Measurements from ENCODE around the gene UGT1A1. TPM values are rescaled to one million over a fixed set of nuclear protein-coding genes. Genes with fewer than 3 reads are reported as not detected.

The UGT1A1 gene
- total RNA-seq, 1 experiment from 2014 or later: not detected

- H2BK120ac ChIP-seq (ENCODE audit: low read depth, low read length, poor library complexity, severe bottlenecking): no peak overlapping the region
- H3K56ac ChIP-seq (ENCODE audit: insufficient read length, low read depth, low read length): no peak overlapping the region
- no peak overlapping the region for H3K23ac ChIP-seq (ENCODE audit: insufficient read length, low read depth, low read length)
- no peaks in the 10 kb centered on the region for H3K9me3 ChIP-seq (ENCODE audit: control insufficient read depth, low read depth, low read length)
- H3K27ac ChIP-seq (ENCODE audit: insufficient read length, low read depth, low read length): no peak overlapping the region
- TF ChIP-seq CTCF (conservative IDR thresholded peaks at IDR 0.05): no peak
- no peak overlapping the region for H3K4ac ChIP-seq (ENCODE audit: low read depth, low read length)
- peaks cover 7% of the 10 kb centered on the region for H3K27me3 Mint-ChIP-seq (ENCODE audit: low read depth)
- H3K14ac ChIP-seq (ENCODE audit: insufficient read depth, low read length): no peak overlapping the region
- DNase-seq: no peak
- no peaks in the 10 kb centered on the region; a peak in 1 of 5 replicates for H3K9me3 Mint-ChIP-seq
- H3K27me3 ChIP-seq (ENCODE audit: insufficient read depth, low read length): no peaks in the 10 kb centered on the region
- no peak overlapping the region for H2BK5ac ChIP-seq (ENCODE audit: insufficient read length, low read length)
- no peak overlapping the region for H3T11ph ChIP-seq (ENCODE audit: low read length)
- H2BK15ac ChIP-seq (ENCODE audit: low read depth, low read length): no peak overlapping the region
- no peak overlapping the region for H3K4me3 Mint-ChIP-seq
- no peaks in the 10 kb centered on the region for H3K23me2 ChIP-seq (ENCODE audit: insufficient read length, low read depth, low read length, poor library complexity, severe bottlenecking)
- H3K18ac ChIP-seq (ENCODE audit: insufficient read length, low read depth, low read length): no peak overlapping the region
- H4K20me1 ChIP-seq (ENCODE audit: control insufficient read depth, insufficient read depth, insufficient read length): no peaks in the 10 kb centered on the region
- no peak overlapping the region for H4K5ac ChIP-seq (ENCODE audit: insufficient read length, low read depth, low read length)
- no peak overlapping the region for H2BK20ac ChIP-seq (ENCODE audit: low read depth, low read length, poor library complexity, severe bottlenecking)
- no peak overlapping the region for H3K9ac ChIP-seq (ENCODE audit: extremely low read depth, insufficient read length, low read length)
- H3K79me1 ChIP-seq (ENCODE audit: insufficient read depth, low read depth, low read length, poor library complexity, severe bottlenecking): no peaks in the 10 kb centered on the region
- no peaks in the 10 kb centered on the region for H3K79me2 ChIP-seq (ENCODE audit: insufficient read depth, low read length)
- H2AFZ ChIP-seq (ENCODE audit: low read length): no peak overlapping the region
- no peak overlapping the region for H4K91ac ChIP-seq (ENCODE audit: insufficient read length, low read depth, low read length)
- no peaks in the 10 kb centered on the region for H3K4me1 ChIP-seq (ENCODE audit: insufficient read depth, low read length)
- no peaks in the 10 kb centered on the region for H3K4me1 Mint-ChIP-seq
- no peak overlapping the region for H2BK12ac ChIP-seq (ENCODE audit: insufficient read length, low read depth, low read length)
- H4K8ac ChIP-seq (replicated peaks; ENCODE audit: insufficient read length, low read depth, low read length): no peak overlapping the region
- no peak overlapping the region for H2AK5ac ChIP-seq (ENCODE audit: insufficient read length, low read length)
- H3K27ac Mint-ChIP-seq: no peak overlapping the region
- no CpG with 5 or more reads among the region's 2 CpGs for WGBS (ENCODE audit: extremely low coverage, insufficient read length, low lambda C conversion rate)
- H3K4me2 ChIP-seq (ENCODE audit: insufficient read depth, insufficient read length, low read length): no peak overlapping the region
- H3K36me3 Mint-ChIP-seq (ENCODE audit: insufficient read depth in 1 of 3, low read depth in 3 of 3): no peaks in the 10 kb centered on the region
Observed at GRCh38 chr2:233816334-233816733, 56.3 kb downstream of the UGT1A1 start.
